GM19099 (cell line): Measurements from ENCODE around the gene C11orf16.

Experiments used
- POLR2A ChIP-seq: IDR thresholded peaks from 3 replicates; pipeline ENCODE4 v1.6.1; 2011; ENCODE audit warnings: low read depth; ENCODE audit not compliant: insufficient read length; ENCODE audit errors: extremely low read depth

The C11orf16 gene

GRCh38 chr11:8932564-8933180, at the start of gene C11orf16:
Gene C11orf16 (minus strand): TSS chr11:8932947. CDS start chr11:8932308, 639 bp downstream.
- TF ChIP-seq POLR2A = no peak

DNA sequence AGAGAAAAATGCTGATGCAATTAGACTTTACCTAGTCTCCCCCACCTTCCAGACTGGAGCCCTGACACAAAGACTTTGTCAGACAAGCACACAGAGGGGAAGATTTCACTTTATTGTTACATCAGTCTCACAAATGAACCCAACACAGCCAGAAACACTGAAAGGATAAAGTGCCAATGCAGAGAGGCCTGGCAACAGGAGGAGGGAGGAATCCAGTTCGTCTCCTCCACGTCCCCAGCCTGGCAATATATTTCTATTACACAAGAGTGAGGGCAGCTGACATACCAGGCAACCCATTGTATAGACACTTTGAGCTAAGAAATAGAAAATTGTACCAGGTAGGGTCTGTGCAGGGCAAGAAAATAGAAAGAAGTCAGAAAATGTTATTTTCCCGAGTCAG, 47.7 kb upstream of the C11orf16 start:
- TF ChIP-seq POLR2A = no peak

DNA sequence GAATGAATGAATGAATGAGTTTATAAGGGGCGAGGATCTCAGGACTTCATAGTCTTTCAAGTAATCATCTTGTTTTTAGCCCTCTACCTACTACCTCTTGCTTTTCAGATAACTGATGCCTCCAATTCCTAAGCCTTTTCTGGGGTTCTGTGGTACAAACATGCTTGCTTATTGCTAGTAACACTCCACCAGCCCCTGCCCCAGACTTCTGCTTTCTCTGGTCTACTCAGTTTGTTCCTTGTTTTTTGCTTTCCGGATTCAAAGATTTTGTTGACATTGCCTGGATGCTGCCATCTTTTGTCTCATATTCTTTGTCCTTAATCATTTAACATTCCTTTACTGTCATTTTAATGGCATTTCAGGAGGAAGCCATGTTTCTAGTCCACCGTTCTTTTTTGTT, 40.4 kb upstream of the C11orf16 start:
- TF ChIP-seq POLR2A = no peak

DNA sequence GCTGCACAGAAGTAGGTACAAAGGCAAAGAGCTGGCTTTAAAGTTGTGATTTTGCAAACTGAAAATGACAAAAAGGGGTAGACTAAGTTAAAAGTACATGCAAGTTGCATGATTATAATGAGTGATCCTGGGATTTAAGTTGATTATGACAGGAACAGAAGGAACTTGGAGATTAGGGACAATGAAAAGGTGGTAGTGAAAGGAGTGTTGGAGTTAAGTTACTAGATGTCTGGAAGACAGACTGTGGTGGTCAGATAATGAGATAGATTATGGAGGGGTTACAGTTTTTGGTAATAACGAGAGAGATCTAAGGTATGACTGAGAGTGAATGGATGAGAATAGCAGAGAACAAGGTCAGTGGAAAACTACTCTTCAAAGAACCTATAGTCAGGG, 39.2 kb upstream of the C11orf16 start:
- no peak for TF ChIP-seq POLR2A

GRCh38 chr11:8971196-8971923, 38.6 kb upstream of the C11orf16 start:
- TF ChIP-seq POLR2A = no peak

GRCh38 chr11:8967184-8967583, 34.4 kb upstream of the C11orf16 start:
- TF ChIP-seq POLR2A = no peak

GRCh38 chr11:8964324-8965320, 31.9 kb upstream of the C11orf16 start, which contains the start of gene TMEM9B:
Gene TMEM9B (minus strand): TSS chr11:8964442. CDS start chr11:8964313, 129 bp downstream.
- peak; percentile 87 for TF ChIP-seq POLR2A

DNA sequence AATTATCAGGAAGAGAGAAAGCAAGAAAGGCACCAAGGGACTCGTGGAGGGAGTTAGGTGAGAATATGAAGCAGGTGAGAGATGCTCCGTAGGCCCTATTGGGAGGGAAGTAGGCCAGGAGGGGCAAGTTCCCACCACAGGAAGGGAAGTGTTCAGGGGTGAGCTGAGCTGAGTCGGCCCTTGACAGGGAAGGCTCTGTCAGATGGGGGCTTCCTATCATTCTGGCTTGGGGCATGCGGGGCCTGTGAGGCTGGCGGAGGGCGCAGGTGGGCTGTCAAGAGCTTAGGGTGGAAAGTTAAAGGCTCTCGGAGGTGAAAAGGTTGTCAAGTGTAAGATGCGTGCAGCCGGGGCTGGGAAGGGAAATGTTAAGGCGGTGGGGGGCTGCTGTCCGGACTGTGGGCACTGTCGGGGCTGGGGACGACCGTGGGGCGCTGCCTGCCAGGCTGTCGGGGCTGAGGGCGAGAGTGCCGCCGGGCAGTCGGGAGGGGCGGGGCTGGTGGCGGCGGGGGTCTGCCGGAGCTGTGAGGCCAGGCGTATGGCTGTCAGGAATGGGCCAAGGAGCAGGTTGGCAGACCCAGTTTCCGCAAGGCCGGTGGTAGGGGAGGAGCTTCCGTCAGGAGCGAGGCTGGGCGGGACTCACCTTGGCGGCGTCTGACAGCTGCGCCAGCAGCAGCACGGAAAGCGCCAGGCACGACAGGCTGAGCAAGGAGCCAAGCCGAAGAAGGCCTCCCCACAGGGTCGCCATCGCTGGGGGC, 31.0 kb upstream of the C11orf16 start:
- no peak for TF ChIP-seq POLR2A

DNA sequence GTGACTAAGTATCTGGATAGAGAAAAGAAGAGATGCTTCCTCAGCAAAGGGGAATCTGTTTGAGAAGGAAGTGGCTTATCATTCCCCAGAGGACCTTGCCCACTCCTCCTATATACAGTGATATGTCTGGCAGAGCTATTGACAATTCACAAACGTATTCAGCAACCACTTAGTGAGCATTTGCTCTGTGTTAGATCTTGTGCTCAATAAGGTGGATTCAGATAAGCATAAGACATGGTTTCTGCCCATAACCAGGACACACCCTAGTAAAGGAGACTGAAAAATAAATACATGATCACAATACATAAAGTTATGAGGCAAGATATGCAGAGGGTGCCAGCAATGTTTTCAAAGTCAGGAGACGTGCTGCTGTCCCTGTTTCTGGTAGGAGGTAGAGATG, 30.1 kb upstream of the C11orf16 start:
- TF ChIP-seq POLR2A = no peak

GRCh38 chr11:8961401-8961800, 28.7 kb upstream of the C11orf16 start:
- TF ChIP-seq POLR2A = no peak

DNA sequence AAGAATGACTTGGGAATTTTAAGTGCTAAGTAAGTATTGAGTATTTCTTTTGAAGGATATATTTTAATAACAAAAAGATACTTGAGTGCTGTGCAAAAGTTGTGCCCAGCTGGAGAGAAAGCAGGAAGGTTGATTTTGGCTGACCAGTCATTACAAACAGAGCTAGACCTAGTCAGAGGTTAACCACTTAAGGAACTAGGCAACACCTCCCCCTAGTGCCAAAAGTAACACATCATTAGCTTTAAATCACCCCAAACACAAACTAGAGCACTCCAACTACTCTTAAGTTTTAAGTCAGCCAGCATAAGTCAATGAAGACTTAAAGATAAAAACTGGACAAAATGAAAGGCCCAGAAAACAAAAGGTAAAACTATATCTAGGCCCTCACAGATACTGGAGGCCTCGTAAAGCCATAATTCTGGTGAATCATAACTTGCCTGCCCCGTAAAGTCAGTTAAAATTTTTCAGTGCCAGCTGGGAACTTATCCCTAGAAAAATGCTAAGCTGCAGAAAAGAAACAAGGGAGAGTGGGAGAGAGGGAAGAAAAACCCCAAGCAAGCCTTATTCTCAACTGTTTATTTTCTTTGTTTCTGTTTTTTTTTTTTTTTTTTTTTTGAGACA, 26.9 kb upstream of the C11orf16 start:
- TF ChIP-seq POLR2A = no peak

- no peak for TF ChIP-seq POLR2A
Observed at GRCh38 chr11:8956860-8957259, 24.1 kb upstream of the C11orf16 start.

DNA sequence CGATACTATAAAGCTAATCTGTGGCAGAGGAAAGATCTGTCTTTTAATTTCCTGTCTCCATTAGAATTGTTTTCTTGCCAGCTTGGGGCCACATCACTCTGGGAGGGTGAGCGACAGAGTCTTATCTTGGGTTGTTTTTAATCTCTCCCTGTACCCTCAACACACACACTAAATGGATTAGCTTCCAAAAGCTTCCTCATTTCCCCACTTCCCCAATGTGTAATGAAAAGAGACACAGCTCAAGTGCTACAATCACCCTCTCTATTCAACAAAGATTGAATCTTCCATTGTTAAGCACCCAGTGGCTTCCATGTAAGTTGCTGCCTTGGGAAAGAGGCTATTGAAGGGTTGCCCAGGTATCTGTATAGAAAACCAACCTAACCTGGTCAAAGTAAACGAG, 16.1 kb upstream of the C11orf16 start:
- no peak for TF ChIP-seq POLR2A
